Peyer's patch (tissue), 4 donors: Measurements from ENCODE around the gene MAST1.

Source experiments
- CTCF ChIP-seq, 6 experiments: fragments of 450-650 bp in 4 of 6; fragments of 200-600 bp in 2 of 6; sonication (generic) in 1 of 6; IDR thresholded peaks; one replicate each; pipeline ENCODE4 v1.5.1; 2017 to 2019; ENCODE audit warnings: antibody characterized with exemption in 6 of 6, mild to moderate bottlenecking in 3 of 6, moderate library complexity in 1 of 6
- POLR2A ChIP-seq, 2 donors: fragments of 450-650 bp; IDR thresholded peaks; one replicate each; pipeline ENCODE4 v1.5.1; 2017; ENCODE audit warnings: antibody characterized with exemption in 2 of 2, mild to moderate bottlenecking in 2 of 2, moderate library complexity in 2 of 2

DNA sequence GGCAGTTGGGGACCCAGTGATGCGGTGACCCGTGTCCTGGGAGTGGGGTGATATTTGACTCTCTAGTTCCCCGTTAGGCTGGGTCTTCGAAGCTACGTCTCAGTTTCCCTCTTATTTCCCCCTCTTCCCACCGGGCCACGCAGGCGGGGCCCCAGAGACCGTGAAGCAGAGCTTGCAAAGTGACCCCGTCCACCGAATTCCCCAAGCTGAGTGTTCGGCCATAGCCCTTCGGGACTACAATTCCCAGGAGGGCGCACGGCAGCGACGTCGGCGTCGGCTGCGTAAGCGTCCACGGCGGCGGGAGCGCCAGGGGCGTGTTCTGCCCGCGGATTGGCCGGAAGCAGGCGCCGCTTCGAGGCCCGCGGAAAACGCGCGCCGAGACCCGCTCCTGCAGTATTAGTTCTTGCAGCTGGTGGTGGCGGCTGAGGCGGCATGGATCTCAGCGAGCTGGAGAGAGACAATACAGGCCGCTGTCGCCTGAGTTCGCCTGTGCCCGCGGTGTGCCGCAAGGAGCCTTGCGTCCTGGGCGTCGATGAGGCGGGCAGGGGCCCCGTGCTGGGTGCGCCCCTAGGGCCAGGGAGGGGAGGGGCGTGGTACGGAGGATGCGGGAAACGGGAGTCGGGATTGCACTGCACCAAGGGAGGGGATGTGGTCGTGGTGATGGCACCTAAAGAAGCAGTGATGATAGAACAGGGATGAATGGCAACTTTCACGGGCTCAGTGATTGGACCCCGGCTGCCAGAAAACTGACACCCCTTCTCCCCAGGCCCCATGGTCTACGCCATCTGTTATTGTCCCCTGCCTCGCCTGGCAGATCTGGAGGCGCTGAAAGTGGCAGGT, 31.9 kb upstream of the MAST1 start, which contains the start of gene RNASEH2A:
- TF ChIP-seq CTCF (IDR thresholded peaks at IDR 0.05) (peak in 3 of 6 experiments; percentile 29 to 38 (median 31)), POLR2A (IDR thresholded peaks at IDR 0.05) (peak in 1 of 2 donors; percentile 24)
